Neutrophil (primary cell): ENCODE results near the gene FASN.
A peak's percentile ranks its signal among the peaks of the same experiment; 100 is the strongest.
"Not testable (repeated sequence)": the region's sequence is repeated elsewhere in the genome, so short reads cannot be mapped to it uniquely, and the experiment has no call there.

Experiments
- H3K27ac ChIP-seq: fragments of 200-600 bp; sonication (generic); 2 replicates; pipeline ENCODE4 v1.5.1; 2016; ENCODE audit warnings: mild to moderate bottlenecking, moderate library complexity
- H3K27me3 ChIP-seq: fragments of 200-600 bp; sonication (generic); 2 replicates; pipeline ENCODE4 v1.6.0; 2016; ENCODE audit warnings: mild to moderate bottlenecking
- H3K36me3 ChIP-seq: fragments of 200-600 bp; sonication (generic); 2 replicates; pipeline ENCODE4 v1.5.1; 2017
- H3K4me1 ChIP-seq, 2 experiments: fragments of 200-600 bp in 1 of 2; sonication (generic) in 1 of 2; 1 replicate in 1 of 2; 2 replicates in 1 of 2; pipeline versions ENCODE4 v1.5.1 to v1.6.1; 2013 to 2016; ENCODE audit warnings: low read depth in 1 of 2, low read length in 1 of 2, mild to moderate bottlenecking in 1 of 2, moderate library complexity in 1 of 2; ENCODE audit not compliant: control insufficient read depth in 1 of 2, insufficient read depth in 1 of 2
- H3K4me3 ChIP-seq, 2 experiments: fragments of 200-600 bp in 1 of 2; sonication (generic) in 1 of 2; 1 replicate in 1 of 2; 2 replicates in 1 of 2; pipeline ENCODE4 v1.5.1; 2013 to 2016; ENCODE audit warnings: low read depth in 1 of 2, low read length in 1 of 2, mild to moderate bottlenecking in 1 of 2, moderate library complexity in 1 of 2
- H3K9me3 ChIP-seq: fragments of 200-600 bp; sonication (generic); 2 replicates; pipeline ENCODE4 v1.5.1; 2016
- CTCF ChIP-seq: fragments of 200-600 bp; sonication (generic); IDR thresholded peaks from 2 replicates; pipeline ENCODE4 v1.5.1; 2016; ENCODE audit warnings: antibody characterized with exemption

FASN gene

GRCh38 chr17:82098169-82098938 is at the start of gene FASN:
Gene FASN (minus strand): TSS chr17:82098236. CDS start chr17:82096445, 1,791 bp downstream.
- Histone ChIP-seq H3K9me3 (no peaks in the 10 kb centered on the region), H3K4me3 (peak within 1 kb of the TSS; percentile 65 to 75), H3K27ac (peak within 1 kb of the TSS; percentile 81), H3K36me3 (no peaks in the 10 kb centered on the region), H3K4me1 (peaks cover 28 to 39% of the 10 kb centered on the region in 2 experiments), H3K27me3 (peaks cover 15% of the 10 kb centered on the region)
- TF ChIP-seq CTCF = peak; percentile 41

- Histone ChIP-seq H3K27ac (no peak overlapping the region), H3K36me3 (peaks cover 7% of the 10 kb centered on the region)
These were observed 48.9 kb upstream of the FASN start for GRCh38 chr17:82146663-82147654.

GRCh38 chr17:82145550-82146155 is 47.6 kb upstream of the FASN start:
- H3K4me1 ChIP-seq = no peaks in the 10 kb centered on the region
- H3K36me3 ChIP-seq = peaks cover 7% of the 10 kb centered on the region
- no peak for TF ChIP-seq CTCF
- no peaks in the 10 kb centered on the region for H3K9me3 ChIP-seq
- H3K4me3 ChIP-seq = no peak overlapping the region
- H3K27ac ChIP-seq = no peak overlapping the region
- H3K27me3 ChIP-seq = no peaks in the 10 kb centered on the region

More at GRCh38 chr17:82146663-82147654, 48.9 kb upstream of the FASN start:
- Histone ChIP-seq H3K4me3 (no peak overlapping the region), H3K4me1 (no peaks in the 10 kb centered on the region), H3K9me3 (no peaks in the 10 kb centered on the region), H3K27me3 (no peaks in the 10 kb centered on the region)
- no peak for TF ChIP-seq CTCF

GRCh38 chr17:82143333-82143732 is 45.3 kb upstream of the FASN start:
- H3K4me3 ChIP-seq = no peak overlapping the region
- no peaks in the 10 kb centered on the region for H3K27me3 ChIP-seq
- peaks cover 7% of the 10 kb centered on the region for H3K36me3 ChIP-seq
- no peaks in the 10 kb centered on the region for H3K9me3 ChIP-seq
- TF ChIP-seq CTCF = no peak
- no peak overlapping the region for H3K27ac ChIP-seq
- H3K4me1 ChIP-seq = no peaks in the 10 kb centered on the region

- not testable (repeated sequence) for H3K36me3 ChIP-seq, H3K4me1 ChIP-seq, H3K9me3 ChIP-seq, H3K4me3 ChIP-seq, H3K27ac ChIP-seq, H3K27me3 ChIP-seq
These were observed 41.9 kb upstream of the FASN start for GRCh38 chr17:82139961-82140360.
